HG03342 (cell line): Measurements from ENCODE around the gene PHYHIPL.

Experiments
- ATAC-seq: cut with Tn5 transposase; IDR thresholded peaks from one replicate; pipeline ENCODE4 v1.9.1; 2021; ENCODE audit warnings: mild to moderate bottlenecking, moderate library complexity; ENCODE audit not compliant: unreplicated experiment

Gene PHYHIPL

GRCh38 chr10:59289853-59290252, 113.4 kb downstream of the PHYHIPL start:
- no peak for ATAC-seq

GRCh38 chr10:59290448-59290847, 114.0 kb downstream of the PHYHIPL start:
- no peak for ATAC-seq
